Esophagus (tissue), 2 donors: Measurements from ENCODE around the gene XIRP2. TPM values are rescaled to one million over a fixed set of nuclear protein-coding genes. Genes with fewer than 3 reads are reported as not detected.

Experiments used
- H3K27ac ChIP-seq, 2 donors: one replicate each; pipeline ENCODE4 v1.5.1; 2013; ENCODE audit warnings: low read depth in 2 of 2, mild to moderate bottlenecking in 2 of 2, inconsistent platforms in 1 of 2, low read length in 1 of 2, moderate library complexity in 1 of 2
- H3K27me3 ChIP-seq, 2 donors: one replicate each; pipeline ENCODE4 v1.6.1; 2013; ENCODE audit warnings: low read length in 2 of 2, control low read depth in 1 of 2, mild to moderate bottlenecking in 1 of 2; ENCODE audit not compliant: insufficient read depth in 2 of 2, control insufficient read depth in 1 of 2
- H3K36me3 ChIP-seq, 2 donors: one replicate each; pipeline ENCODE4 v1.6.1; 2013; ENCODE audit warnings: low read length in 1 of 2; ENCODE audit not compliant: control insufficient read depth in 2 of 2, insufficient read depth in 2 of 2
- H3K4me1 ChIP-seq, 2 donors: one replicate each; pipeline ENCODE4 v1.6.1; 2013; ENCODE audit warnings: low read length in 1 of 2; ENCODE audit not compliant: control insufficient read depth in 2 of 2, insufficient read depth in 2 of 2
- H3K4me3 ChIP-seq, 2 donors: one replicate each; pipeline ENCODE4 v1.5.1; 2013; ENCODE audit warnings: low read length in 2 of 2, mild to moderate bottlenecking in 2 of 2, low read depth in 1 of 2, moderate library complexity in 1 of 2
- H3K9me3 ChIP-seq, 2 donors: one replicate each; pipeline ENCODE4 v1.6.1; 2013; ENCODE audit warnings: mild to moderate bottlenecking in 2 of 2, low read depth in 1 of 2, low read length in 1 of 2, moderate library complexity in 1 of 2; ENCODE audit not compliant: control insufficient read depth in 2 of 2, insufficient read depth in 1 of 2
- WGBS, 2 donors: extraction: QIAGEN DNeasy Blood & Tissue Kit; methylation state at CpG; one replicate each; pipeline ENCODE4 v1.1.7; 2013; 5-methylcytosine and 5-hydroxymethylcytosine counted together
- polyA plus RNA-seq, 2 donors: library from polyadenylated mRNA; stranded (reverse); fragments of 200-250 nt; gene quantifications; one replicate each; pipeline ENCODE4 v1.2.3, GENCODE V29; 2013
- donor health status: healthy with polysubstance abuse.
- donor health status: Bipolar disorder and iron deficiency.

The XIRP2 gene
- polyA plus RNA-seq, 2 donors, result 0.10 to 0.13 TPM

DNA sequence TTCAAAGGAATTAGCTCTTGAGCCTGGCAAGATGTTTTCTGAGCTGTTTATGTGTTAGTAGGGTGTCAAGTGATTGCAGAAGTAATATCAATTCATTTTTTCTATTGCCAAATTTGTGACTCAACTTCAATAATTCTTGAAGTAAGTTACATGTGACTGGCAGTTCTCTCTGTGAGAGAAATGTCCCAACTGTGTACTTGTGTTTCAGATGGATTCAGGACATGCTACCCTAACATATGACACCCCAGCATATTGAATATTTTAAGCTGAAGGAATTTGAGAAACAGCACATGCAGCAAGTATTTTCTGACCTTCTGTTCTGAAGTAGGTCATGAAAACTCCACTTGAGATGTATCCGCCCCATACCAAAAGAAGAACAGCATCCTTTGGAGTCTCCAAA lies 263.6 kb downstream of the XIRP2 start:
- Histone ChIP-seq H3K4me3 (no peak overlapping the region), H3K4me1 (no peaks in the 10 kb centered on the region), H3K27me3 (no peaks in the 10 kb centered on the region), H3K9me3 (no peaks in the 10 kb centered on the region), H3K27ac (no peak overlapping the region), H3K36me3 (no peaks in the 10 kb centered on the region)
- WGBS, 2 donors, result 88 to 93% methylated on average over 1 of the region's 1 CpG

DNA sequence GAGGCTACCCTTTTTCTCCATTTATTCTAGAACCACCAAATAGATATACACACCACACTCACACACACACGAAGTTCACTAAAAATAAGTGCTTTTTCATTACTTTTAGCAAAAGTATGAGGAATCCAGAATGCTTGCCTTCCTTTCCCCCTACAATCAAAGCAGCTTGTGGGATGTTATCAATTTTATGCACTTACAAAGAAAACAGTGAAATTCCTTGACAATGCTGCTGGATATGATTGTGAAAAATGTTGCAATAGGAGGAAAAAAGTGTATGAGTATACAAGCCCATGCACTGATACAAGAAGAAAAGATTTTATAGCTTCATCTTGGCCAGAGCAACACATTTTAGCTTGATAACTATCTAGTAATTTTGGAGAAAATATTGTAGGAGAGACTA lies 269.2 kb downstream of the XIRP2 start:
- H3K4me3 ChIP-seq, result no peak overlapping the region
- no peaks in the 10 kb centered on the region for H3K36me3 ChIP-seq
- WGBS, 2 donors, result 22 to 23% methylated on average over 1 of the region's 1 CpG
- H3K4me1 ChIP-seq, result no peaks in the 10 kb centered on the region
- no peak overlapping the region for H3K27ac ChIP-seq
- H3K27me3 ChIP-seq, result no peaks in the 10 kb centered on the region
- H3K9me3 ChIP-seq, result no peaks in the 10 kb centered on the region

DNA sequence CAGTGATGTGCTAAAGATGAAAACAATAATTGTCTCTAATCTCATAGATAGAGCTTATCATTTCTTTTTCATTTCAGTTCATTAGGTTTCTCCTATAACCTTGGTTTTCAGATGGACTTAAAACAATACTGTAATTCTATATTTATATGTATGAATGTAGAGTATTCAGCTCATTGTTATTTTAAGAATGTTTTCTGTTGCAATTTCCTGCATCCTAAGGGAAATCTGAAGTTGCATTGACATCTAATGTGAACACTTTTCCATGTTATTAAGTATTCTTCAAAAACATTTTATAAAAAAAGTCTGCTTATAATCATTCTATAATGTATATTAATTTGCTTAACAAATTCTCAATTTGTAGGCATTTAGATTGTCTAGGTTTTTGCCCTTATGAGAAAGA lies 288.9 kb downstream of the XIRP2 start:
- H3K27me3 ChIP-seq, result no peaks in the 10 kb centered on the region
- no peaks in the 10 kb centered on the region for H3K36me3 ChIP-seq
- no peaks in the 10 kb centered on the region for H3K9me3 ChIP-seq
- no peak overlapping the region for H3K27ac ChIP-seq
- H3K4me1 ChIP-seq, result no peaks in the 10 kb centered on the region
- H3K4me3 ChIP-seq, result no peak overlapping the region

DNA sequence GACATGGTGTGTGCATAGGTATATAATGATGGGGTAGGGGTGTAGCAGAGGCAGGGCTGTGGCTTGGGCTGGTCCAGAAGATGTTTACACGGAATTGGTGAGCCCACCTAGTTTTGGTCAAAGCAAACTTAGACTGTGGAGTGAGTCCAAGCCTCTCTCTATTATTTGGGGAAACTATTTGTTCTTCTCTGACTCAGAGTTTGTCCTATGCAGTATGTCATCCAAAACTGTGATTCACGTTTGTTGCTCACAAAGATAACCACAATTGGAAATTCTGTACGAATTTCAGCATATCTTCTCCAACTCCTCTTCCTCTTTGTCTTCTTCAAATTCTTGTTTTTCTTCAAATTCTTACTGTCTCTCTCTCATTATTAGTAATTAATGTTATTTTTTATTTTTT lies 292.9 kb downstream of the XIRP2 start:
- H3K9me3 ChIP-seq, result no peaks in the 10 kb centered on the region
- H3K4me1 ChIP-seq, result no peaks in the 10 kb centered on the region
- WGBS, 2 donors, result 41 to 61% methylated on average over 3 of the region's 3 CpGs
- no peaks in the 10 kb centered on the region for H3K27me3 ChIP-seq
- H3K36me3 ChIP-seq, result no peaks in the 10 kb centered on the region
- H3K27ac ChIP-seq, result no peak overlapping the region
- no peak overlapping the region for H3K4me3 ChIP-seq

DNA sequence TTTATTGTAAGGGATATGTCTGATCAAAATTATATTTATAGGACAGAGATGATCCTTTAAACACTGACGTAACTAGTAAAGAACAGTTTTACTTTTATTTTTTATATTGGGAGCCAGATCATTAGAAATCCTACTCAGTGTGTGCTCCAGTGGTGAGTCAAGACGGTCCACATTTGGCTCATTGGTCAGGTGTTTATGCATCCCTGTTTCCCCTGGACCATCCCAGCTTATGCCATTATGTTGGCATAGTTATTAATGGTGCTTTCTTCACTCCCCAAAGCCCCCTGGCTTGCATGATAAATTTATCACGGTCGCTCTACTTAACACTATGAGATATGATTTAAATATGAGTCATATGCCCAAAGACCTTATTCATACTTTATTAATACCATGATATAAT lies 293.4 kb downstream of the XIRP2 start:
- no peak overlapping the region for H3K27ac ChIP-seq
- H3K4me1 ChIP-seq, result no peaks in the 10 kb centered on the region
- WGBS, 2 donors, result 75 to 84% methylated on average over 4 of the region's 4 CpGs
- H3K36me3 ChIP-seq, result no peaks in the 10 kb centered on the region
- no peaks in the 10 kb centered on the region for H3K27me3 ChIP-seq
- no peaks in the 10 kb centered on the region for H3K9me3 ChIP-seq
- no peak overlapping the region for H3K4me3 ChIP-seq

DNA sequence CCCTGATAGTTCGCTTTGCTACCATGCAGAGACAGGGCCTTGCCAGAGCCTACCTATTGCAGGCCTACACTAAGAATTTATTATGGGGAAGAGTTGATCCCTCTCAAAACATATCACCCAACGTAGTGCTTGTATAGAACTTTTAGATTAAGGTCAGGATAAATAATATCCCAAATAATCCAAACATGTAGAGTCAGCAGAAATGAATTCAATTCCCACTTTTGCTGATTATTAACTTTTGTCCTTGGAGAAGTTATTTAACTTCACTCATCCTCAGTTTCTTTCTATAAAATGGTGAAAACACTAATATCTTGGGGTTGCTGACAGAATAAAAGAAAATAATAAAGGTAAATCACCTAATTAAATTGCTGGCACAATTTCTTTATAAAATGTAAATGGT lies 294.1 kb downstream of the XIRP2 start:
- no peaks in the 10 kb centered on the region for H3K36me3 ChIP-seq
- 84 to 85% methylated on average over 2 of the region's 2 CpGs for WGBS, 2 donors
- no peak overlapping the region for H3K4me3 ChIP-seq
- no peak overlapping the region for H3K27ac ChIP-seq
- no peaks in the 10 kb centered on the region for H3K9me3 ChIP-seq
- no peaks in the 10 kb centered on the region for H3K27me3 ChIP-seq
- H3K4me1 ChIP-seq, result no peaks in the 10 kb centered on the region

DNA sequence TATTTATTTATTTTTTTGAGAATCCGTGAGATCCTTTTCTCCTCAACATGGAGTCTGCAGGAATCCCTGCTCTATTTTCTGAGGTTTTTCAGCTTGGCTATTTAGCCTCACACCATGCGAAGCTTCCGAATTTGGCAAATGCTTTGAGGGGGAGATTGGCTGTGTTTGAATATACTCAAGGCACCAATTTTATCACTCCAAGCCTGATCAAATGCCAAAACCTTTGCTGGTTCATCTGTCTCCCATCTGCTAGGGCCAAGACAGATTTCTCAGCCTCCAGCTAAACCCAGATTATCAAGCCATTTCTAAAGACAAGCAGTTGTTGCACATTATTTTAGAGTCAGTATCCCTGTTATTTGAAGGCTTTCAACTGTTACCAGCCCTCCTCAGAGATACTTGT lies 295.7 kb downstream of the XIRP2 start:
- WGBS, 2 donors, result 85 to 90% methylated on average over 3 of the region's 3 CpGs
- Histone ChIP-seq H3K9me3 (no peaks in the 10 kb centered on the region), H3K27ac (no peak overlapping the region), H3K4me1 (no peaks in the 10 kb centered on the region), H3K36me3 (no peaks in the 10 kb centered on the region), H3K27me3 (no peaks in the 10 kb centered on the region), H3K4me3 (no peak overlapping the region)

DNA sequence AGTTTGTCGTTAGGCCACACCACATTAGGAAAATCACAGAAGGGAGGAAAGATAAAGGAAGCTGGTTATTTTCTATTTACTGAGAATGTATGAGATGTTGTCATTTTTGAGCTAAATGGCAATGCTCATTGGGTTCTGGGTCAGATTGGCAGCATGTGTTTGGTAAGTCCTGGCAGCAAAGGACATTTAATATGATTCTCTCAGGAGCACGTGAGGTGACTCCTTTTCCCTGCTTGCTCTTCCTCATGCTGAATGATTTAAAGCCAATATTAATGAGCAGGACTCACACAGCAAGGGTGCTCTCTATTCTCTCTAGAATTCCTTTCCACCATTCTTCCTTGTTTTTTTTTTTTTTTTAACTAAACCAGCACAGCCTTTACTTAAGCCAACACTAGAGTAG lies 298.2 kb downstream of the XIRP2 start:
- Histone ChIP-seq H3K4me3 (no peak overlapping the region), H3K36me3 (no peaks in the 10 kb centered on the region), H3K27ac (no peak overlapping the region), H3K4me1 (no peaks in the 10 kb centered on the region), H3K27me3 (no peaks in the 10 kb centered on the region), H3K9me3 (no peaks in the 10 kb centered on the region)
- WGBS, 2 donors, result 69 to 82% methylated on average over 2 of the region's 2 CpGs

DNA sequence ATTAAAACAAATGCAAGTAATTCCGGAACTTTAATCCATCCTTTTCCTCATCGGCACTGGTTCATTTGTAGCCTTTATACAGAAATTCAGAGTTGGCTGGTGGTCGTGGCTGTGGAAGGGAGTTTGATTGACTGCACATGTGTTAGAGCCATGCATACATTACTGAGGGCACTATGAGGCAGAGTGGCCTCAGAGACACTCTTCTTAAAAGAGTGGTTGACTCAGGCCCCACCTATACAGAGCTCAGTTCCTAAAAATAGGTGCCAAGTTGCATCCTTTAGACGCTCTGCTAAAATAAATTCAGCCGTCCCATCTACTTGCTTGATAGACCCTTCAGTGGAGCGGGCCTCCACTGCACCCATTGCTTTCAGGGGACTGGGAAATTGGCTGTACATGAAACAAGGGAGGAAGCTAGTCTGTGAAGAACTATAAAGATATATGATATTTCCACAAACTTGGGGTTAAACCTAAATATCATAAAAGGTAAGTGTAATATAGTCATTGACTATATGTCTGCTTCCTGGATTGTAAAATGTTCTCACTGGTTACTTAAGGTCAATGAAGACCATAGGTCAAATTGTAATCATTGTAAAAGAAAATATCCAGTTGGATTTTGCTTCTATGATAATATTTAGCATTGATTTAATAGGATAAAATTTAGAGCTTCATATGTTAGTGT lies 298.9 kb downstream of the XIRP2 start:
- Histone ChIP-seq H3K4me1 (no peaks in the 10 kb centered on the region), H3K27me3 (no peaks in the 10 kb centered on the region), H3K4me3 (no peak overlapping the region), H3K36me3 (no peaks in the 10 kb centered on the region), H3K27ac (no peak overlapping the region), H3K9me3 (no peaks in the 10 kb centered on the region)
- WGBS, 2 donors, result 81 to 83% methylated on average over 6 of the region's 6 CpGs
